ENCODE results near the gene SYNE3. TPM values are rescaled to one million over a fixed set of nuclear protein-coding genes. Genes with fewer than 3 reads are reported as not detected.
A peak's percentile ranks its signal among the peaks of the same experiment; 100 is the strongest.

SYNE3 gene
- total and polyA plus RNA-seq, 5 donors from 2014 or later: 2.7 to 71.7 (median 4.1) TPM

GRCh38 chr14:95533391-95533821 is 17.0 kb upstream of the SYNE3 start:
- Histone ChIP-seq H3K4me3 (ENCODE audit: low read depth, low read length) (peak overlapping the region; percentile 81), H3K4me1 (ENCODE audit: control insufficient read depth, insufficient read depth, low read length, poor library complexity, severe bottlenecking) (peaks cover 58% of the 10 kb centered on the region), H3K27me3 (ENCODE audit: control insufficient read depth, insufficient read depth, low read length) (no peaks in the 10 kb centered on the region), H3K27ac (ENCODE audit: insufficient read depth, low read length, poor library complexity, severe bottlenecking) (peak overlapping the region; percentile 93), H3K9me3 (ENCODE audit: control insufficient read depth in 2 of 2, low read length in 2 of 2) (no peaks in the 10 kb centered on the region), H3K36me3 (ENCODE audit: control insufficient read depth, insufficient read depth, low read length) (peaks cover 2% of the 10 kb centered on the region)
- no peaks in the 10 kb centered on the region for H3K27me3 Mint-ChIP-seq
- ATAC-seq (ENCODE audit: low read depth in 2 of 2) (no peak), DNase-seq (peak in 1 of 3 donors; percentile 31)
- peaks cover 39 to 70% (median 63%) of the 10 kb centered on the region in 4 donors for H3K4me1 Mint-ChIP-seq
- peak overlapping the region; percentile 90 to 96 (median 94) for H3K4me3 Mint-ChIP-seq
- H3K9me3 Mint-ChIP-seq: peaks cover 0 to 3% (median 0%) of the 10 kb centered on the region in 7 donors
- peaks cover 3% of the 10 kb centered on the region for H3K36me3 Mint-ChIP-seq
- H3K27ac Mint-ChIP-seq: peak overlapping the region; percentile 53 to 98 (median 79)

DNA sequence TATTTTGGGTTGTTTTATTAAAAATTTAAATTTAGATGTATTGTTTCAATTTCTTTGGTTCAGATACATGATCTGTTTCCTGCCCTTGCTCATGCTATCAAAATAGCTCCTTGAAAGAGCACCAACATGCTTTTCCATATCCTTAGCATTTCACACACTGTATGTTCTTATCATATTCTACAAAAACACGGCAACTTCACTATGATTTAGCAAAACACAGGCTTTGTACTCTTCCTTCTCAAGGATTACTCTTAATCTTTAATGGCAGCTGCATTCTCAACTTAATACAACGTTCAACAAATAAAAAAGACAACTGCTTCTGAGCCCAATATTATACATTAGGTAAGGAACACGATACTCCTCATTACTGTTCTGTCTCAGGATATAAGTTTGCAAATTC is 15.5 kb upstream of the SYNE3 start:
- Mint-ChIP-seq H3K4me3 (peak overlapping the region; percentile 70 to 96 (median 94)), H3K27ac (peak overlapping the region in 2 of 3 donors; percentile 24 to 88), H3K9me3 (peaks cover 0 to 3% (median 0%) of the 10 kb centered on the region in 7 donors), H3K36me3 (peaks cover 3% of the 10 kb centered on the region), H3K4me1 (peaks cover 39 to 71% (median 59%) of the 10 kb centered on the region in 4 donors), H3K27me3 (no peaks in the 10 kb centered on the region)
- DNase-seq: no peak
- peak overlapping the region; percentile 81 for H3K4me3 ChIP-seq (ENCODE audit: low read depth, low read length)
- H3K4me1 ChIP-seq (ENCODE audit: control insufficient read depth, insufficient read depth, low read length, poor library complexity, severe bottlenecking): peaks cover 54% of the 10 kb centered on the region
- no peaks in the 10 kb centered on the region for H3K27me3 ChIP-seq (ENCODE audit: control insufficient read depth, insufficient read depth, low read length)
- no peaks in the 10 kb centered on the region for H3K9me3 ChIP-seq (ENCODE audit: control insufficient read depth in 2 of 2, low read length in 2 of 2)
- no peak overlapping the region for H3K27ac ChIP-seq (ENCODE audit: insufficient read depth, low read length, poor library complexity, severe bottlenecking)
- peaks cover 2% of the 10 kb centered on the region for H3K36me3 ChIP-seq (ENCODE audit: control insufficient read depth, insufficient read depth, low read length)
- ATAC-seq (ENCODE audit: low read depth in 2 of 2): no peak

GRCh38 chr14:95531473-95531872 is 15.0 kb upstream of the SYNE3 start:
- peak in 1 of 3 donors; percentile 22 for DNase-seq
- peaks cover 37 to 71% (median 58%) of the 10 kb centered on the region in 4 donors for H3K4me1 Mint-ChIP-seq
- H3K4me1 ChIP-seq (ENCODE audit: control insufficient read depth, insufficient read depth, low read length, poor library complexity, severe bottlenecking): peaks cover 53% of the 10 kb centered on the region

DNA sequence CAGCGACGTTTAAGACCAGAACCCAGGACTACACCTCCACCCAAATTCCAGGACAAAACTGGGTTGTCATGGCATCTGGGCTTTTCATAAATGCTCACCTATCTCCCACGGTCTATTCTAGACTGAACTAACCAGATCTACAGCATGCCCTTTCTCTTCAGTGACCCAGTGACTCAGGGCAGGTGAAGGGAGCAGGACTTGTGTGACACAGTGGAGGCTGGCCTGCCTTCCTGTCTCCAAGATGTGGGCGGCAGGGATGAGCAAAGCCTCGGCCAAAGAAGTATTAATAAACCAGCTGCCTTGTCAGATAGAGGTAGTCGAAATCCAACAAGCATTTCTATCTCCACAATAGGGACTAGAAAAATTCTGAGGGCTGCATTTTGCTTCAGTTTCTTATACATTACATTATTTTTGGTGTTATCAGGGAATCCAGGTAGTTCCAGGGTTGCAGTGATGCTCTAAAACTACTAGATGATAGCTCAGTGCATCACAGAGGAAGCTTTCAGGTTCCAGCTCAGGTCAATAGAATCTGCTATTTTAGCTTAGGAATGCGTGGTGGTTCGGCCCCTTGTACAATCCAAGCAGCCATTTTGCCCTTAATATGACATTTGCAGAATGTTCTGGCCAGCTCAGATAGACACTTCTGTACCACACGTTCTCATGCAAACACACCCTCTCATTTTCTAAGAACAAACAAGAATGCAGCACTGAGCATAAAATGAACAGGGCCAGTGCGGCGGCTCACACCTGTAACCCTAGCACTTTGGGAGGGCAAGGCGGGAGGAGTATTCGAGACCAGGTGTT is 14.2 kb upstream of the SYNE3 start:
- DNase-seq (no peak), ATAC-seq (ENCODE audit: low read depth in 2 of 2) (no peak)
- H3K36me3 ChIP-seq (ENCODE audit: control insufficient read depth, insufficient read depth, low read length): peaks cover 2% of the 10 kb centered on the region
- Mint-ChIP-seq H3K9me3 (peaks cover 0 to 3% (median 0%) of the 10 kb centered on the region in 7 donors), H3K4me1 (peaks cover 33 to 71% (median 56%) of the 10 kb centered on the region in 4 donors), H3K27ac (peak overlapping the region; percentile 28 to 78 (median 62)), H3K4me3 (peak overlapping the region in 3 of 4 donors; percentile 12 to 38 (median 24)), H3K36me3 (peaks cover 3% of the 10 kb centered on the region), H3K27me3 (no peaks in the 10 kb centered on the region)
- H3K9me3 ChIP-seq (ENCODE audit: control insufficient read depth in 2 of 2, low read length in 2 of 2): no peaks in the 10 kb centered on the region
- H3K4me1 ChIP-seq (ENCODE audit: control insufficient read depth, insufficient read depth, low read length, poor library complexity, severe bottlenecking): peaks cover 51% of the 10 kb centered on the region
- H3K4me3 ChIP-seq (ENCODE audit: low read depth, low read length): no peak overlapping the region
- H3K27ac ChIP-seq (ENCODE audit: insufficient read depth, low read length, poor library complexity, severe bottlenecking): no peak overlapping the region
- no peaks in the 10 kb centered on the region for H3K27me3 ChIP-seq (ENCODE audit: control insufficient read depth, insufficient read depth, low read length)

More at GRCh38 chr14:95531473-95531872, 15.0 kb upstream of the SYNE3 start:
- Histone ChIP-seq H3K36me3 (ENCODE audit: control insufficient read depth, insufficient read depth, low read length) (peaks cover 2% of the 10 kb centered on the region), H3K27me3 (ENCODE audit: control insufficient read depth, insufficient read depth, low read length) (no peaks in the 10 kb centered on the region), H3K4me3 (ENCODE audit: low read depth, low read length) (peak overlapping the region; percentile 4), H3K27ac (ENCODE audit: insufficient read depth, low read length, poor library complexity, severe bottlenecking) (no peak overlapping the region), H3K9me3 (ENCODE audit: control insufficient read depth in 2 of 2, low read length in 2 of 2) (no peaks in the 10 kb centered on the region)
- no peak for ATAC-seq (ENCODE audit: low read depth in 2 of 2)
- no peaks in the 10 kb centered on the region for H3K27me3 Mint-ChIP-seq
- no peak overlapping the region for H3K4me3 Mint-ChIP-seq
- H3K27ac Mint-ChIP-seq: peak overlapping the region in 2 of 3 donors; percentile 24 to 48
- H3K9me3 Mint-ChIP-seq: peaks cover 0 to 3% (median 0%) of the 10 kb centered on the region in 7 donors
- H3K36me3 Mint-ChIP-seq: peaks cover 3% of the 10 kb centered on the region

DNA sequence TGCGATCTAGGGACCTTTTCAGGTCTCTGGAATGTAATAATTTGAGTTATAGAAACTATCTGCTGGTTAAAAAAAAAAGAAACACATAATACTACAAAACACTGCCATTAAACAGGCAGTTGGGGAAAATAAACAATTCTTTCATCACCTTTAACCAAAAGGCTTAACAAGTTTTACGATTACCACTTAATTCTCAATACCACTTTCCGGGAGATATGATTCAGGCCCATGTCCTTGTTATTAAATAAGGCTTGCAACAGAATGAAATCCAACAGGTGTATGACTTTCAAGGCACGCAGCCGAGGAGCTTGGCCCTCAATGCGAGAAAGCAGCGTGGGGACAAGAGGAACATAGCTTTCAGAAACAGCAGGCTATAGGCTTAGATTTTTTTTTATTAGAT is 12.8 kb upstream of the SYNE3 start:
- H3K9me3 Mint-ChIP-seq: no peaks in the 10 kb centered on the region
- DNase-seq (no peak), ATAC-seq (ENCODE audit: low read depth in 2 of 2) (no peak)
- H3K4me3 Mint-ChIP-seq: peak overlapping the region in 1 of 4 donors; percentile 42
- H3K27ac Mint-ChIP-seq: peak overlapping the region in 2 of 3 donors; percentile 58 to 71
- no peak overlapping the region for H3K27ac ChIP-seq (ENCODE audit: insufficient read depth, low read length, poor library complexity, severe bottlenecking)
- H3K36me3 ChIP-seq (ENCODE audit: control insufficient read depth, insufficient read depth, low read length): peaks cover 2% of the 10 kb centered on the region
- H3K4me3 ChIP-seq (ENCODE audit: low read depth, low read length): no peak overlapping the region
- H3K27me3 ChIP-seq (ENCODE audit: control insufficient read depth, insufficient read depth, low read length): no peaks in the 10 kb centered on the region
- no peaks in the 10 kb centered on the region for H3K27me3 Mint-ChIP-seq
- peaks cover 31 to 76% (median 63%) of the 10 kb centered on the region in 4 donors for H3K4me1 Mint-ChIP-seq
- peaks cover 3% of the 10 kb centered on the region for H3K36me3 Mint-ChIP-seq
- no peaks in the 10 kb centered on the region for H3K9me3 ChIP-seq (ENCODE audit: control insufficient read depth in 2 of 2, low read length in 2 of 2)
- H3K4me1 ChIP-seq (ENCODE audit: control insufficient read depth, insufficient read depth, low read length, poor library complexity, severe bottlenecking): peaks cover 56% of the 10 kb centered on the region

DNA sequence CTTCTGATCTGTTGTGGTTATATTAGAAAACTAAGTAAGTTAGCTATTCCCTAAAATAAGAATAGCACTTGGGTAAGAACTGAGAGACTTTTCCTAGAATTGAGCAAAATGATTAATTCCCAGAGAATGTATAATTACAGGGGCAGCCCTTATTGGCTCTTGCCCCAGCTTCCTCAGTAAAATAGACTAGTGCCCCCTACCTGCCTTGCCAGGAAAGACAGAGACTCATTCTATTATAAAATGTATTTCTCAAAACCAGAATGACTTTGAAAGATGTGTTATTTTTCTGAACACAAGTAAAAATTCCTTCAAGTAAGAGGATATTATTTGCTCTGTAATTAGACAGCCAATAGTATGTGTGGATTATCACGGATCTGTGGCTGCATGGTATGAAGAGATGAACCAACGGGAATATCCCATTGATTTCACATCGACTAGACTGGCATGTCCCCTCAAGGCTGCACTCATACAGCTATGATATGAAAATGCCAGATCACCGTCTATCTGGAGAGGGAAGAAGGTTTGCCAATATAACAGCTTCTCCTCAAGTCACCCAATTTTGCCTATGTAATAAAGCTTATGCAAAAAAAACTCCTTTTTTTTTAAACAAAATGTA is 11.0 kb upstream of the SYNE3 start:
- peaks cover 57% of the 10 kb centered on the region for H3K4me1 ChIP-seq (ENCODE audit: control insufficient read depth, insufficient read depth, low read length, poor library complexity, severe bottlenecking)
- no peaks in the 10 kb centered on the region for H3K27me3 ChIP-seq (ENCODE audit: control insufficient read depth, insufficient read depth, low read length)
- Mint-ChIP-seq H3K27ac (peak overlapping the region; percentile 64 to 96 (median 80)), H3K27me3 (no peaks in the 10 kb centered on the region), H3K36me3 (peaks cover 3% of the 10 kb centered on the region), H3K9me3 (no peaks in the 10 kb centered on the region), H3K4me1 (peaks cover 35 to 80% (median 67%) of the 10 kb centered on the region in 4 donors), H3K4me3 (peak overlapping the region in 3 of 4 donors; percentile 44 to 86 (median 55))
- H3K9me3 ChIP-seq (ENCODE audit: control insufficient read depth in 2 of 2, low read length in 2 of 2): no peaks in the 10 kb centered on the region
- no peak for ATAC-seq (ENCODE audit: low read depth in 2 of 2)
- peak overlapping the region; percentile 34 for H3K27ac ChIP-seq (ENCODE audit: insufficient read depth, low read length, poor library complexity, severe bottlenecking)
- H3K4me3 ChIP-seq (ENCODE audit: low read depth, low read length): no peak overlapping the region
- DNase-seq: peak in 2 of 3 donors; percentile 52 to 77
- H3K36me3 ChIP-seq (ENCODE audit: control insufficient read depth, insufficient read depth, low read length): peaks cover 2% of the 10 kb centered on the region

DNA sequence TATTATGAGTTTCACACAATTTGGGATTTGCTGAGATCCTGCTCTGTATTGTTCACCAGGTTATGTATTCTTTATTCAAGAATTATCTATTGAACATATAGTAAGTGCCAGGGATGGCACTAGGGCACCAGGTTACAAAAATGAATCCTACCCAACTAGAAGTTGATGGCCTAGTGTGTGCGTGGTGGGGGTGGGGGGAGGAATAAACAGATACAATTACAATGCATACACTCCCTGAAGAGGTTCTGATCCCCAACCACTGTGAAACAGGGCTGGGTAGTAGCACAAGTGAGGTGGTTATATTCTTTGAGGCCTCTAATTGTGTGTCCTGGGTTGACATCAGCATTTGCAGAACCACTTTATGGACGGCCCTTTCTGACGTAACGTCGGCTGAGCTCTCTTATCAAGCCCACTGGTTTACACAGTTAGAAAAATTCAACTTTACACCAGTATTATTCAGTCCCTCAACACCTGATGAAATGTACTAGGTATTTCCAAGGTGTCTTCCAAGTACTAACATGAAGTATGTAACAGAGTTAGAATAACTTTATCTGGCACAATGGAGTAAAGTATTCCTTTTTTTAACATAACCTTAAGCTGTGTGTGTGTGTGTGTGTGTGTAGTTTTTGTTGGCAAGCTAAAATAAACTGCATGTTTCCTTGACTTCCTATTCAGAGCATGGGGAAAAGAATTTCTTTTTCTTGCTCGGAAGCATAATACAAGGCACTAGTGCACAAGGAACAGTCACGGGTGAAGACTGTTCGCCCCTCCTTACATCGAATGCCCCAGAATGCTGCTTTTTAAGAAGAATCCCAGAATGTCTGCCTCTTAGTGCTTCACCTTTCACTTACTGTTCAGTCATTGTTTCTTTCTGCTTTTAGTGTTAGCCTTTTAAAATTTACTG is 10.3 kb upstream of the SYNE3 start:
- Histone ChIP-seq H3K27me3 (ENCODE audit: control insufficient read depth, insufficient read depth, low read length) (no peaks in the 10 kb centered on the region), H3K9me3 (ENCODE audit: control insufficient read depth in 2 of 2, low read length in 2 of 2) (no peaks in the 10 kb centered on the region), H3K4me3 (ENCODE audit: low read depth, low read length) (no peak overlapping the region), H3K4me1 (ENCODE audit: control insufficient read depth, insufficient read depth, low read length, poor library complexity, severe bottlenecking) (peaks cover 57% of the 10 kb centered on the region), H3K36me3 (ENCODE audit: control insufficient read depth, insufficient read depth, low read length) (peaks cover 2% of the 10 kb centered on the region), H3K27ac (ENCODE audit: insufficient read depth, low read length, poor library complexity, severe bottlenecking) (peak overlapping the region; percentile 34)
- Mint-ChIP-seq H3K36me3 (no peaks in the 10 kb centered on the region), H3K27ac (peak overlapping the region; percentile 82 to 99 (median 96)), H3K4me1 (peaks cover 30 to 80% (median 67%) of the 10 kb centered on the region in 4 donors), H3K4me3 (peak overlapping the region in 3 of 4 donors; percentile 44 to 86 (median 55)), H3K9me3 (no peaks in the 10 kb centered on the region), H3K27me3 (no peaks in the 10 kb centered on the region)
- DNase-seq: no peak
- no peak for ATAC-seq (ENCODE audit: low read depth in 2 of 2)
